Urinary bladder (tissue), 4 donors: ENCODE results near the gene GFER. TPM values are rescaled to one million over a fixed set of nuclear protein-coding genes. Genes with fewer than 3 reads are reported as not detected.

Experiments used
- DNase-seq: peaks from one replicate; pipeline ENCODE4 v3.0.0-alpha.2; 2015; ENCODE audit errors: extremely low spot score
- H3K27ac ChIP-seq: one replicate; pipeline ENCODE4 v1.5.1; 2013; ENCODE audit warnings: low read depth, mild to moderate bottlenecking, moderate library complexity
- H3K36me3 ChIP-seq: one replicate; pipeline ENCODE4 v1.6.1; 2013; ENCODE audit warnings: mild to moderate bottlenecking, moderate library complexity; ENCODE audit not compliant: insufficient read depth
- H3K4me1 ChIP-seq: one replicate; pipeline ENCODE4 v1.6.1; 2013; ENCODE audit warnings: mild to moderate bottlenecking, moderate library complexity; ENCODE audit not compliant: insufficient read depth
- H3K4me3 ChIP-seq: one replicate; pipeline ENCODE4 v1.5.1; 2013; ENCODE audit warnings: low read depth, low read length
- WGBS: extraction: QIAGEN DNeasy Blood & Tissue Kit; methylation state at CpG from one replicate; pipeline ENCODE4 v1.1.7; 2013; 5-methylcytosine and 5-hydroxymethylcytosine counted together
- polyA plus RNA-seq: library from polyadenylated mRNA; stranded (reverse); fragments of 200-250 nt; gene quantifications from one replicate; pipeline ENCODE4 v1.2.3, GENCODE V29; 2013
- total RNA-seq: library from RNA; depleted of rRNA; stranded (reverse); fragments of >200 nt; gene quantifications from one replicate; pipeline ENCODE4 v1.2.3, GENCODE V29; 2014
- donor health status: healthy with polysubstance abuse.
- donor health status: healthy.

The GFER gene
- total and polyA plus RNA-seq, 2 donors, result 7.7 to 27.8 TPM

DNA sequence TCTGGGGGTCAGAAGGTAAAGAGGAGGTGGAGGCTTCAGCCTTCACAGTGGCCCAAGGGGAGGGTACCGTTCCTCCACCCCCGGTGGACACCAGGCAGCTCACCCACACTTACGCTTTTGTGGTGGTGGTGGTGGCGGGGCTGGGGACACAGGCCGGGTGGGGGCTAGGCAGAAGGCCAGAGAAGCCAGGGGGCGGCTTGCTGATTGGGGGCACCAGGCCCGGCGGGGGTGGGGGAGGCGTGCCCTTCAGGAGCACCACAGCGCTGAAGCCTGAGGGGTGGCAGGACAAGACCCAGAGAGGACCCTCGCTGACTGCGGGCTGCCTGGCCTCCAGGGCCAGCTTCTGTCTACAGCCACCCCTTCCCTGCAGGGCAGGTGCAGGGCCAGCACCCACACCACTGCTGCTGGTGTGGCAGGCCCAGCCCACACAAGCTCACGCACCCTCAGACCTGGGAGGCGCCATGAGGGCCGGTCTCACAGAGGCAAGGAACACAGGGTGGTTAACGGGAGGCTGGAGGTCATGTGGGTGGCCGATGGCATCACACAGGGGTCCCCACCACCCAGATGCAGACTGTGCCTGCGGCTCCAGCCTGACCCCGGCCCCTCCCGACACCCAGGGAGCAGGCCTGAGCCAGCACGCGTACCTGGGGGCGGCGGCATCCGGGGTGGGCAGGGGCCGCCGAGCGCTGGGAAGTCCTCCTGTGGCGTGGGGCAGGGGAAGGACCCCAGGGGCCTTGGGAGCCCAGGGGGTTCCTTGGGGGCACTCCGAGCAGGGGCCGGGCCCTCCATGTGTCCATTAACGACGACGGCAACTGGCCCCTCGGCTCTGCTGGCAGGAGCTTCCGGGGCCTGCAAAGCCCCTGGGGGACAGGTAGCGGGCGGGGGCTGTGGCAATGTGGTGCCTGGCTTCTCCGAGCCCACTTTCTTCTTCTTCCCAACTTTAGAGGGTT, 15.1 kb downstream of the GFER start:
- no peaks in the 10 kb centered on the region for H3K4me1 ChIP-seq
- H3K4me3 ChIP-seq, result no peak overlapping the region
- 94% methylated on average over 39 of the region's 39 CpGs for WGBS
- peak overlapping the region; percentile 26 for H3K27ac ChIP-seq
- H3K36me3 ChIP-seq, result peaks cover 11% of the 10 kb centered on the region
- no peak for DNase-seq

DNA sequence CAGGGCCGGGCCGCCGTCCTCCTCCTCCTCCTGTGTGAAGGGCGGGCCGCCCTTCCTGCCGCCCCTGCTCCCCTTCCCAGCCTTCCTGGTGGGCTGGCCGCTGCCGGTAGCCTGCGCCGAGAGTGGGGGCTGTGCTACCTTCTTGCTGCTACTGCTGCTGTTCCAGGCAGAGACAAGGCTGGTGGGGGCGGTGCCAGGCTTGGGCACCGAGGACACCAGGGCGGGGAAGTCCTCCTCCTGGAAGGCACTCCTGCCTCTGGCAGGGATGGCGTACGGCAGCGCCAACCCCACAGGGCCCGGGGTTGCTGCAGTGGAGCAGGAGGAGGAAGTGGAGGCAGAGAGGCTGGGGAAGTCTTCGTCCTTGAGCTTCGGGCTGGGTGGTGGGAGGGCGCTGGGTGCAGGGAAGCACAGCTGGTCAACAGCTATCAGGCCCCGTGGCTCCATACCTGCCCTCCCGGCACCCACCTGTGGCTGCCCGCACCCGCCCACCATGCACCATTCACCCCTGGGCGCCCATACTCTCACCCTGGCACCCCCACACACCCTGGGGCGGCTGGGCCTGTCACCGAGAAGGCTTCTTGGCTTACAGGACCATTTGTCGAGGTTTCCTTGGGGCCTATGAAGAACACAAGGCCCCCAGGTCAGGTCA, 16.0 kb downstream of the GFER start:
- H3K4me1 ChIP-seq, result no peaks in the 10 kb centered on the region
- no peak for DNase-seq
- WGBS, result 86% methylated on average over 28 of the region's 28 CpGs
- H3K27ac ChIP-seq, result no peak overlapping the region
- H3K4me3 ChIP-seq, result no peak overlapping the region
- H3K36me3 ChIP-seq, result peaks cover 11% of the 10 kb centered on the region

DNA sequence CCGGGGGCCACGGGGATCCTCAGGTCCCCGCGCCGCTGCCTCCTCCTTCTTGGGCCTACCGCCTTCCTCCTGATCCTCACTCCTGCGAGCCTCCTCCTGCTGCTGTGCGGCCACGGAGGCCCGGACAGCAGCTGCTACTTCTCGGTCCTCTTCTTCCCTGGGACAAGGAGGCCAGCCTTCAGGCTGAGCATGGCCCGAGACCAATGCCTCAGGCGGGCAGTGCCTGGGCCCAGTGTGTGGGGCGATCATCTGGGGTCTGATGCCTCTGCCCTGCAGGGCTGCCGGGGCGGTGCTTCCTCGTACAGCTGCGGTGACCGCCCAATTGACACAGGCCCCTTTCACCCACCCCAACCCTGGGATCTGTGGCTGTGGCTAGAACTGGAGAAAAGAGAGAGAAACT, 17.0 kb downstream of the GFER start:
- H3K4me1 ChIP-seq, result no peaks in the 10 kb centered on the region
- H3K4me3 ChIP-seq, result no peak overlapping the region
- peaks cover 11% of the 10 kb centered on the region for H3K36me3 ChIP-seq
- WGBS, result 94% methylated on average over 19 of the region's 19 CpGs
- no peak for DNase-seq
- H3K27ac ChIP-seq, result no peak overlapping the region

DNA sequence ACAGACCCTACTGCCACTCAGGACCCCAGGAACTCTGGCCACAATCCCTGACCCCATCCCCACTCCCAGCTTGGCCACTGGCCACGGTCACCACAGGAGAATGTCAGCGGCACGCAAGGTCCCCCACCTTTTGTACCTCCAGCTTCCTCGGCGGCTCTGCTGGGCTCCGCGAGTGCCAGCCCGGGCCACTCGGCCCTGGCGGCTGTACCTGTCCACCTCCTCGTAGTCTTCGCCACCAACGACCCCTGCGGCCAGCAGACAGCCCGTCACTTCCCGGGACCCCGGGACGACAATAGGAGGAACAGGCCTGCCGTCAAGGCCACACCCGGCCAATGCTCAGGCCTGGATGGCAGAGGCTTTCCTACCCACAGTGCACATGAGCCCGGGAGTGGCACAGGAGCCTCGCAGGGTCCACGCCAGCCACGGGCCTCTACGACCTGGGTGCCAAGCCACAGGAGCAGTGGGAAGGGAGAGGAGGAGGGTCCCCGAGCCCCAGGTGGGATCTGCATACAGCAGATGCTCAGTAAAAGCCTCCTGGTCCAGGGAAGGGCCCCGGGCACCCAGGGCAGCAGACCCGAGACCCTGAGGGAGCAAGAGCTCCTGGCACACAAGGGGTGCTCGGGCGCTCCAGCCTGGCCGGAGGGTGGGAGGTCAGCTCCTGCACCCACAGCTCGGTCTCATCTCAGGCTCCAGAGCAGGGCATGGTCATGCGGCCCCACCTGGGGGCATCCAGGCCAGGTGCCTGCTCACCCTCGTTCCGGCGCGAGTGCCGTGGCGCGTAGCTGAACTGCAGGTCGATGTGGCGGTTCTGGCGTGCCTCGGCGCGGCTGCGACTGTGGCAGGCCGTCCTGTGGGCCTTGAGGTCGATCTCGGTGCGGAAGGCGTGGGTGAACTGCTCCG, 17.7 kb downstream of the GFER start:
- 95% methylated on average over 53 of the region's 53 CpGs for WGBS
- Histone ChIP-seq H3K36me3 (peaks cover 11% of the 10 kb centered on the region), H3K27ac (no peak overlapping the region), H3K4me3 (no peak overlapping the region), H3K4me1 (no peaks in the 10 kb centered on the region)
- no peak for DNase-seq

DNA sequence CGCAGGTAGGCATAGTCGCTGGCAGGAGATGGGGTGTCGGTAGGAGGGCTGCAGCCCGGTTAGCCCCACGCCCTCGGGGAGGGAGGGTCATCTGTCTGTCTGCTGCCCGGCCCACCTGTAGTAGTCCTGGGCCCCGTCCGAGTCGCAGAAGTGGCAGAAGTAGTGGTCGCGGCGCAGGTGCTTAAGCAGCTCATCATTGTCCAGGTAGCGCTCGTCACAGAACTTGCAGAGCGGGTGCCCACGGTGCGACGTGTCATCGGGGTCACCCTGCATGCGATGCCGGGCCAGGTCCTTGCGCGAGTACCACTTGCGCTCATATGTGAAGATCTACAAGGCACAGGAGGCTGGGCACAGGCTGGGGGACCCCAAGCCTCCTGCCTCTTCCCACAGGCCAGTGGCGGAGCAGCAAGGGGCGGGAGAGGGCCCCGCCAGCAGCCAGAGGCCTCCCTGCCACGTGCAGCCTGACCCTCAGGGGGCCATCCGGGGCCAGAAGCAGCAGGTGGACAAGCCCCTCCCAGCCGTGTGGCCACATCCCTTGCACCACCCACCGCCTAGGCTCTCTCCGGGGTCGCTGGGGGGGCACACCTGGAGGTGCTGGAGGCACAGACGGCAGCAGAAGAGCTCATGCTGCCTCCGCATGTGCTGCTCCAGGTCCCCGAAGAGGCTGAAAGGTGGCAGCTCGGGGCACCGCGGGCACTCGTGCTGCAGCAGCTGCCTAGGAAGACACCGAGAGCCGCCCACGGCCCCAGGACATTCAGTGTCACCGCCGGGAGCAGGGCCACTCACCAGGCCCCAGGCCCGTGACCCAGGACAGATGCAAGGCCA, 18.6 kb downstream of the GFER start:
- Histone ChIP-seq H3K4me1 (no peaks in the 10 kb centered on the region), H3K27ac (no peak overlapping the region), H3K4me3 (no peak overlapping the region), H3K36me3 (peaks cover 11% of the 10 kb centered on the region)
- WGBS, result 91% methylated on average over 47 of the region's 47 CpGs
- no peak for DNase-seq

DNA sequence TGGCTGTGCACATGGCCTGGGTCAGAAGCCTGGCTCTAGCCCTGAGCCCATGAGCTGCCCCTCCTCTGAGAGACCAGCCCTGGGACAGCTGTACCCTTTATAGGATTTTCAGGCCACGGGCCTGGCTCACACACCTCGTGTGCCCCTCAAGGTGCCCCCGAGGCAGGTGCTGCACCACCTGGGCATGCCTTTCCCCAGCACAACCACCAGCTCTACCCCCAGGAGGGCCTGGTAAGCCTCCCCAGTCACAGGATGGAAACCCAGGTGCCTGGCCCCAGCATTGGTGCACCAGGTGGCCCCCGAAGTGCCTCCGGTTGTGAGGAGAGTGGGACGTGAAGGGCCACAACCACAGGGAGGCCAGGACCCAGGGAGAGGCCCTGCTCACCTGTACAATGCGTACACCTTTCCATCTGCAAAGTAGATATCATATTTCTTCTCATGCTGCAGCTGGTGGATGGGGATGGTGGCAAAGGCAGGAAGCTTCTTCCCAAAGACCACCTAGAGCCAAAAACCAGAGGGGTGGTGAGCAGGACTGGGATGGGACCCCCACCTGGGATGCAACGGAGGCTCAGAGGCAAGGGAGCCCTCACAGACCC, 19.3 kb downstream of the GFER start:
- no peaks in the 10 kb centered on the region for H3K4me1 ChIP-seq
- peaks cover 9% of the 10 kb centered on the region for H3K36me3 ChIP-seq
- H3K4me3 ChIP-seq, result no peak overlapping the region
- WGBS, result 82% methylated on average over 8 of the region's 8 CpGs
- DNase-seq, result no peak
- H3K27ac ChIP-seq, result no peak overlapping the region

DNA sequence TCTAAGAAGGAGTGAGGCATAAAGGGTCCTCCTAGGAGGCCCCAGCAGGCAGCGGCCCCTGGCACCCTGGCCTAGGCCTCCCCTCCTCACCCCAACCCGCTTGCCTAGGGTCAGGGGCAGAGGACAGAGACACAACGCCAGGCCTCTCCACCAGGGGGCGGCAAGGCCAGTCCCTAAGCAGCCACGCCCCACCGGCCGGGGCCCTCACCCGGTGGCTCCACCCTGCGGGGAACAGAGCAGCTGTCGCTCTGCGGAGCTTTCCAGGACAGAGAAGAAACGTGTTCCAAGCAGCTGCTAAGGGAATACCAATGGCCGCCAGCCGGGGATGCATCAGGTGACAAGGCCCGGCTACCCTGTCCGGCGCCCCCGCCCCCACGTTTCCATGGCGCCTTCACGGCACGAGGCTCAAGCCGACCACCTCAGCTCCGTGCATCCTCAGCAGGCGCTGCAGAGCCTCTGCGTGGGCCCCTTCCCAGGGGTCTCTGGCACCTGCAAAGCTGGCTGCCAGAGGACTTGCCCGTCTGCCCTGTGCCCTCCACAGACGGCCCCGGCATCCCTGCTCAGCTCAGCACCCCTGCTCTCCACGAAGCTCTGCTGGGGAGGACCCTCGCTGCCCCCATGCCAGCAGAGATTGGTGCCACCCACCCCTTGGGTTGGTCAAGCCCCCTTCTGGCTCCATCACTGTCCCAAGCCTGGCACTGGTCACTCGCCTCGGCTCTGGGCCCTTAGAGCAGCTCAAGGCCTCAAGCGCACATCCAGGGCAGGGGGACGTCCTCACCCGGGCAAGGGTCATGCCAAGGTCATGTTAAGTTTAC, 20.0 kb downstream of the GFER start:
- DNase-seq, result no peak
- WGBS, result 28% methylated on average over 36 of the region's 36 CpGs
- Histone ChIP-seq H3K27ac (no peak overlapping the region), H3K4me3 (no peak overlapping the region), H3K36me3 (peaks cover 8% of the 10 kb centered on the region), H3K4me1 (no peaks in the 10 kb centered on the region)

DNA sequence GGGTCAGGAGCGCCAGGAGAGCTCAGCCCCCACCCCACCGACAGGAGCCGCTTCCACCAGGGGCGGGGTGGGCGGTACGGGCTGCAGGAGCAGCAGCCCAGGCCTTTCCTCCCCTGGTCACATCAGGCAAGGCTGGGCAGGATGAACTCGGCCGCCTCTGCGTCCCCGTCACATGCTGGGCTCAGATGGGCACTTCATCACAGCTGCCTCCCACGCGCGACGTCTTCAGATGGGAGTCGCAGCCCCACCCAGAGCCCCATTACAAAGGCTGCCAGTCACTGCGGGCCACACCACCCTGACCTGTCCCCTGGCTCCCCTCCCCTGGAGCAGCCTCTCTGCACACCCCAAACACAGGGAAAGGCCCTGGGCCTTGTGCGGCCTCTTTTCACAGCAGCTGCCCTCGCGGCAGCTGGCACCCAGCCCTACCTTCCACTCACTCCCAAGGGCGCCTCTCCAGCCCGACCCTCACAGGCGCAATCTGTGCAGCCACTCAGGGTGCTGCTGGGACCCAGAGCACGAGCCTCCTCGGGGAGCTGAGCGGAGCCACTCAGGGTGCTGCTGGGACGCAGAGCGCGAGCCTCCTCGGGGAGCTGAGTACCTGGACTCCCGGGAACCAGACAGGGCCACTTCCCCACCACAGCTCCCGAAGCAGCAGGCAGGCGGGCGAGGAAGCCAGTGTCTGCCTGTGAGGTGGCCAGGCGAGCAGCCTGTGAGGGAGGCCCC, 21.0 kb downstream of the GFER start:
- DNase-seq, result no peak
- peaks cover 2% of the 10 kb centered on the region for H3K36me3 ChIP-seq
- no peak overlapping the region for H3K27ac ChIP-seq
- H3K4me3 ChIP-seq, result no peak overlapping the region
- WGBS, result 82% methylated on average over 34 of the region's 34 CpGs
- no peaks in the 10 kb centered on the region for H3K4me1 ChIP-seq

DNA sequence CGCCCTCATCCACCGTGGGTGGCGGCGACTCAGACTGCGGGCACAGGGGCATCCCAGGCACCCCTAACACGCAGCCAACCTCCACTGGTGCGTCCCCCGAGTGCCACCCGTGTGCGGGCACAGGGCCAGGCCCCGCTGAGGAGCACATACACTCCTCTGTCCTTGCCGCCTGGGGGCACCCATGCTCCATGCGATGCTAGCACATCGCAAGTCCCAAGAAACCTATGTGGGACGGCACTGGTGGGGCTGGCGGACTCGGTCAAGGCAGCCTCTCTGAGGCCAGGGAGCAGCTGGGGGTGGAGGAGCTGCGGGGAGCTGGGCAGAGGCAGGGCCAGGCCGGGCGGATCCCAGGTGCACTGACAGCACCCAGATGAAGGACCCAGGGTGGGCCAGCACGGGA, 21.7 kb downstream of the GFER start:
- Histone ChIP-seq H3K27ac (no peak overlapping the region), H3K4me3 (no peak overlapping the region), H3K4me1 (no peaks in the 10 kb centered on the region), H3K36me3 (peaks cover 2% of the 10 kb centered on the region)
- WGBS, result 80% methylated on average over 21 of the region's 21 CpGs
- DNase-seq, result no peak

DNA sequence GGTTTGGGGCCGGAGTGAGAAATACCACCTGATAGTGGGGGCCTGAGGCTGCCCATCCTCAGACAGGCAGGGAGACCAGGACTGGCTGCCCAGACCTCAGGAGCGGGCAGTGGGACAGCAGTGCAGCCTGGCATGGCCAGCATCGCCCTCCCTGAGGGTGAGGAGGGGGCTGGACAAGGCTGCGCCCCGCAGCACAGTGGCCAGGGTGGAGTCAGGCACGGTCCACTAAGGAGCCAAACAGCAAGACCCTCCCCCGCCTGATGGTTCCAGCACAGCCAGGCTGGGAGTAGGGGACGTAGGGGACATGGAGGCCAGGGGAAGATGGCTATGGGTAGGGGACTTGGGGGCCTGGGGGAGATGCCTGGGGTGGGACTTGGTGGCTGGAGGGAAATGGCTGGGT, 22.3 kb downstream of the GFER start:
- Histone ChIP-seq H3K4me3 (no peak overlapping the region), H3K36me3 (peaks cover 2% of the 10 kb centered on the region), H3K4me1 (no peaks in the 10 kb centered on the region), H3K27ac (no peak overlapping the region)
- 91% methylated on average over 8 of the region's 8 CpGs for WGBS
- DNase-seq, result no peak

DNA sequence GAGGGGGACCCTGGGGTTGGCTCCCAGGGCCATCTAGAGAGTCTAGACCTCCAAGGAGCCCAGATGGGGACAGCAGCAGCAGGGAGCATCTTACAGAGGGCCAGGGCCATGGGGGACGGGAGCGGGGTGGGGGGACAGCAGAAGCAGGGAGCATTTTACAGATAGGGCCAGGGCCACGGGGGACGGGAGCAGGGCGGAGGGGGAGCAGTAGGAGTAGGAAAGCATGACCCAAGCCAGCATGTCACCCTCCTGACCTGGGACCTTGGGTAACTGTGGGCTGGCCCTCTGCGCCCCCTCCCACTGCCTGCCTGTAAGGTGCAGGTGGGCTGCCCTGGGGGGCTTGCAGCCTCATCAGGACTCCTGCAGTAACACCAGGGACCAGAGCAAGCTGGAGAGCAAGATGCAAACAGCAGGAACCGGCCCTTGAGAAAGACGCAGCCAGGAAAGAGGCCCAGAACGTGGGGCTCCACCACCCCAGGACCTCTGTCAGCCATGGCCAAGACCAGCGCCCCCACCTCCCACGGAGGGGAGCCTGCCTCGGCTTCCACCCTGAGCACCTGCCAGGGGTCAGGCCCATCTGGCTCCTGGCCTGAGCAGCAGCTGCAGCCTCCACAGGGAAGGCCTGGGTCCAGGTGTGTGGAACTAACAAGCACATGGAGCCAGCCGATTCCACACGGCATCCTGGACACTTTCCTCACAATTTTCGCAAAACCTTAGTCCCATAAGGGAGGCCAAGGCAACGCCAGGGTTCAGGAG, 23.3 kb downstream of the GFER start:
- H3K4me1 ChIP-seq, result no peaks in the 10 kb centered on the region
- H3K36me3 ChIP-seq, result no peaks in the 10 kb centered on the region
- H3K27ac ChIP-seq, result no peak overlapping the region
- no peak overlapping the region for H3K4me3 ChIP-seq
- WGBS, result 77% methylated on average over 16 of the region's 16 CpGs
- no peak for DNase-seq
